Measurements from ENCODE around the gene AFAP1.

The AFAP1 gene

DNA sequence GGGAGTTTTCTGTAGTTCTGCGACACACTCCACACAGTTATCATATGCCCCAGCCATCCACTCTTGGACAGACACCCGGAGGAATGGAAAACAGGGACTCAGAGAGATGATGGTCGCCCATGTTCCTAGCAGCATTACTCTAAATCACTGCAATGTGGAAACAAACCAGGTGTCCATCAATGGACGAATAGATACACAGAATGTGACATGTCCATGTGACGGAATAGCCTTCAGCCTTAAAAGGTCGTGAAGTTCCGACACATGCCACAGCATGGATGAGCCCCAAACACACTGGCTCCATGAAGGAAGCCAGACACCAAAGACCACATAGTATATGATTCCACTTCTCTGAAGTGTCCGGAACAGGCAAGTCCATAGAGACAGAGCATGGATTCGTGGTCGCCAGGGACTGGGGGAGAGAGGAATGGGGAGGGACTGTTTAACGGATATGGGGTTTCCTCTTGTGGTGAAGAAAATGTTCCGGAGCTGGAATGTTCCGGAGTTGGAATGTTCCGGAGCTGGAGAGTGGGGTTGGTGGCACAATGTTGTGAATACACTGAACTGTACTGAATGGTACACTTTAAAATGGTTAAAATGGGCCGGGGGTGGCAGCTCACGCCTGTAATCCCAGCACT, 28.7 kb upstream of the AFAP1 start:
- DNase-seq, result no peak

DNA sequence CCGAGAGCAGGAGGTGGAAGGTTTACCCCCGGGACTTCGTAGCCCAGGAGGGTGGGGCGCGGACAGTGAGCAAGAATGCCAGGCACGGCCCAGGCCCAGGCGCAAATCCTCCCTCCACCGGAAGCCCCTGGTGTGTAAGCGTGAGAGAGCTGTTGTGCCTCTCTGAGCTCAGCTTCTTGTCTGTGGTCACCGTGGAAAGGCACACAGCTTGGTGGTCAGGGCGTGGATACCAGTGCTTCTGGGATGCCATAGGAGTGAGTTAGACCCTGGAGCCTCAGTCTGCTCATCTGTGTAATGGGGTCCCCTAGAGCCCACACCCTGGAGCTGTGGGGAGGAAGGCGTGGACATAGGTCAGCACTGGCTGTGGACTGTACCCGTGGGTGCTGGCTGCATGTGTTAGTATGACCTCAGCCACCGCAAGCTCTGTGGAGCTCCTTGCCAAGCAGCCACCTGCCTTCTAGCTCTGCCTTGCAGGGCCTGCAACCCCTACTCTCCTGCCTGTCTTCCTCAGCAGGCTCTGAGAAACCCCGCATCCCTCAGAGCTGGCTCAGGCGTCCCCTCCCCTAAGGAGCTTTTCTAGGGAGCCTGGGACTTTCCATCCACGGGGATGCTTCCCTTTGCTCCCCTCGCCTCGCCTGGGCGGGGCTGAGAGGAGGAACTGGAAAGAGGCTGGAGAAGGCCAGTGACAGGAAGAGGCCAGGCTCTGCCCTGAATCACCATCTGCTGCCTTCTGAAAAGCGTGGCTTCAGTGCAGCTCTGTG, 28.0 kb upstream of the AFAP1 start:
- DNase-seq, result no peak

DNA sequence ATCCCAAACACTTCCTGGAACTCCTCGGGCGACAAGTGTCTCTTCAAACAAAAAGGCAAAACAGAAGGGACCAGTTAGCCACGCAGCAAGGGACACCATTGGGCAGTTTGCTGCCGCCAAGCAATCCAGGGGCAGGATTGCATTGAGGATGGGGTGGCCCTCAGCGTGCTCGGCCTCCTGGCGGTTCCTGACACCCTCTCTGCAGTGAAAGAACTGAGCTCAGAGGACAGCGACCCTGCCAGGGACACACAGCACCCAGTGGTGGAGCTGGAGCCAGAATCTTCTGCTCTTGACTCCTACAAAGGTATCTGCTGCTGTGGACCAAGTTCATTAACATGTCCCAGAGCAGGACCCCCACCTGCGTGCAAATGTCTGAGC, 27.4 kb upstream of the AFAP1 start:
- no peak for DNase-seq

DNA sequence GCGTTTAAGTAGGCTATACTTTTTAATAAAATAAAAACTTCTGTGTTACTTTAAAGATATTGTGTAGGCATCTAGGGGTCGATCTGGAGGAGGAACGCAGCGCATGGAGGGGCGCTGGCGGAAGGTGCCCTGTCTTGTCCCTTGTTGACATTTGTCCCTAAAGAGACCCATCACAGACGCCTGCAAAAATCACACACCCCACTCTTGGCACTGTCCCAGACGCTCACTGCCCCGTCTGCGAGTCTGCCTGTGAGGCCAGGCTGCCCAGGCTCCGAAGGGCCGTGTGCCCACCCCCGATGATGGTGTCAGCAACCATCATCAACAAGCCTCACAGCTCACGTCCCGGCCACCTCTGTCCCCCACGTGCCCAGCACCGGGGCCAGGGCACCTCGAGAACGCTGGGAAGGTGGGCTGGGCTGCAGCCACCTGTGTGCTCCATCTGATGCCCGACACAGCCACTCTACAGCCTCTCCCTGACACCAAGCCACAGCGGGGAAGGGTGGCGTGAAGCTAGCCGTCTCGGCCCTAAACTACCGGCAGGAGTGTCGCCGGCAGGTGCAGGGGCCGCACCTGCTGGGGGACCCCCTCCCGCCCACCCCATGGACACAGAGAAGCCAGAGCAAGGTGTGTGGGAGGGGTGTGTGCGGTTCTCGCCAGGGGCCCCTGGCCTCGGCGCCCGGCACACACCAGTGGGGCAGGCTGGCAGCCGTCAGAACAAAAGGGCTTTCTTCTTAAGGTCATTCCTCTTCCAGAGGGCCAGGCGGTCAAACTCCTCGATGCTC, 26.8 kb upstream of the AFAP1 start:
- no peak for DNase-seq

DNA sequence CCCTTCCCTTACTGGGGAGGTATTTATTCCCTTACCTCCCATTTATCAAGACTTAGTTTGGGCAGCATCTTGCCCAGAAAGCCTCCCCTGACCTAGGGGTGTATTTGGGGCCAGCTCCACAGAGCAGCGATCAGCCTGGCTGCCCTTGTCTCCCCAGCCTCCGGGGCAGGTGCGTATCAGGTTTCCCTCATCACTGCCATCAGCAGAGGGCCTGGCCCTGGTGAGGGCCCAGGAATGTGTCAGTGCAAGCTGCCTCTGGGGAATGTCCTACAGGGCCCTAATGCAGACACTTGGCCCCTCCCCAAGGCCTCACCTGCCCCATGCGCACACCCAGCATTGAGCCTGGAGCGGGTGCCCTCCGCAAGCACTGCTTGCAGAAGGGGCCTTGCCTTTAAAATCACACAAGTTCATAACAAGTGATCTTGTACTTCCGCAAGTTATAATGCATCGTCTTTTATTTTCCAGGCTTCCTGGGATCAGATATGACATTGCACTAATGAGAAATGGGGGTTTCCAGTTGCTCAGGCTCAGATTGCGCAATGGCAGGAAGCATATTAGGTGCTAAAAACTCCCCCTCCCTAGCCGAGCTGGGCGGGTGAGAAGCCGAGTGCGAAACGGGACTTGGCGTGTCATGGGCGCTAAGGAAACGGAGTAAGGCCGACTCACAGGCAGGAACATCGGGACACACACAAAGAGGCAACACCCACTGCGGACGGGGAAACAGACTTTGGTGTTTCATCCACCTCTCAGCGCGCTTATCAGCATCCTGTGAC, 25.4 kb upstream of the AFAP1 start:
- DNase-seq, result peak; percentile 56

DNA sequence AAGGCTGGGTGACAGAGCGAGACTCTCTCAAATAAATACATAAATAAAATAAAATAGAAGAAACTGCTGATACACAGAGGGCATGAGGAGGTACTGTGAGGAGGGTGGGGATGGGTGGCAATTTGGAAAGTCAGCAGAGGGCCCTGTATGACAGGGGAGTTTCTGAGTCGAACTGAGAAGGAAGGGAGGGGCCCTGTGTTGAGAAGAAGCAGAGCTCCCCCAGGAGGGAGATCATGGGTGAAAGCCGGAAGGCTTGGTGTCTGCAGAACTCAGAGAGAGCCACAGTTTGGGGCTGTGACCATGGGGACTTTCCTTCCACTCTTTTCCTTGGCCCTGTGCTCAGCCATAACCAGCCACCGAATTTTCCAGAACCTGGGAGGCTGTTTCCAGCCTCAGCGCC, 24.8 kb upstream of the AFAP1 start:
- peak; percentile 59 for DNase-seq

DNA sequence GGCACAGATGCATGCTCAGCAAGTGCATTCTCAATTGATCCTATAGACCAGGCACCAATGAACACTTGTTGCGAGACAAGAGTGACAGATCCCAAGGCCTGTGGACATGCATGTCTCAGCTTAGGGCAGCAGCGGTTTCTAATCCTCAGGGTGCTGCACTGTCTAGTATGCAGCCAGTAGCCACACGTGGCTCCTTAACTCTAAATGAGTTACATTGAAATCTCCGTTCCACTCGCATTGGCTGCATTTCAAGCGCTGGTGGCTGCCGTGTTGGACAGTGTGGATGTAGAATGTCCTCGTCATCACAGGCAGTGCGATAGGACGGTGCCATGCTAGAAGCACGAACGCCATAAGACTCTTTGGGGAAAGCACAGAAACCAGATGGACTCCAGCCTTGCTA, 24.0 kb upstream of the AFAP1 start:
- DNase-seq, result no peak

DNA sequence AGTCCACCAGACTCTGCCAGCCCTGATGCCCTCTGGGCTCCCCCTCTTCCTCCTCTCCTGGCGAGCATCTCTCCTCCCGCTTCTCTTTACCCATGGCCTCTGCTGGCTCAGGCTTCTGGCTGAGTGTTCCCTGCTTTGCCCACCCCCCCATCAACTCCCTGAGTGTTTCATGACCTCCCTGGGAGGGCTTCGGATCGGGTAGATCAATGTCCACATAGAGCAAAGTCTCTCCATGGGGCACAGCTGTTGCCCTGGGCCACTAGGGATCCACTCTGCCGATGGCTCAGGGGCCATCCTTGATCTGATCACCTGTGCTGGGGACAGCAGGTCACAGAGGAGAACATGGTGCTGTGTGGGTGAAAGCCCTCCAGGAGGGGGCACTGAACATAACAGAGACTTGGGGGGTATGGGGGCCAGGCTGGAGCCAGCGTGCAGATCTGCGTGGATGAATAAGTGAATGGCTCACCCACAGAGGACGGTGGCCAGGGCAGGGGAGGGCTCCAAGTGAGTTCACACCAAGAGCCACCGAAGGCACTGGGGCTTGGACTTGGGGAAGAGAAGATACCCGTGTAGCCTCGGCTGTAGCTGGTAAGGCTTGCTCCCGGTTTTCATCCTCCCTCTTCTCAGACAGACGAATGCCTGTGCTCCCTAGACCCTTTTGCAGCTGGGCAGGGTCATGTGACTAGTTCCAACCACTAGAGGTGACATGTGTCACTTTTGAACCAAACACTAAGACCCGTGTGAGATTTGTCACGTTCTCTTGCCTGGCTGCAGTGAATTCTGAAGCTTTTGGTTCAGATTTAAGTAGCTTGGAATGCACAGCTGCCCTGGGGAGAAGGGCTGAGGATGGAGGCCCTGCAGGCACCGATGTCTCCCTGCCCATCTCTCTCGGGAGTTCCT, 23.2 kb upstream of the AFAP1 start:
- no peak for DNase-seq

DNA sequence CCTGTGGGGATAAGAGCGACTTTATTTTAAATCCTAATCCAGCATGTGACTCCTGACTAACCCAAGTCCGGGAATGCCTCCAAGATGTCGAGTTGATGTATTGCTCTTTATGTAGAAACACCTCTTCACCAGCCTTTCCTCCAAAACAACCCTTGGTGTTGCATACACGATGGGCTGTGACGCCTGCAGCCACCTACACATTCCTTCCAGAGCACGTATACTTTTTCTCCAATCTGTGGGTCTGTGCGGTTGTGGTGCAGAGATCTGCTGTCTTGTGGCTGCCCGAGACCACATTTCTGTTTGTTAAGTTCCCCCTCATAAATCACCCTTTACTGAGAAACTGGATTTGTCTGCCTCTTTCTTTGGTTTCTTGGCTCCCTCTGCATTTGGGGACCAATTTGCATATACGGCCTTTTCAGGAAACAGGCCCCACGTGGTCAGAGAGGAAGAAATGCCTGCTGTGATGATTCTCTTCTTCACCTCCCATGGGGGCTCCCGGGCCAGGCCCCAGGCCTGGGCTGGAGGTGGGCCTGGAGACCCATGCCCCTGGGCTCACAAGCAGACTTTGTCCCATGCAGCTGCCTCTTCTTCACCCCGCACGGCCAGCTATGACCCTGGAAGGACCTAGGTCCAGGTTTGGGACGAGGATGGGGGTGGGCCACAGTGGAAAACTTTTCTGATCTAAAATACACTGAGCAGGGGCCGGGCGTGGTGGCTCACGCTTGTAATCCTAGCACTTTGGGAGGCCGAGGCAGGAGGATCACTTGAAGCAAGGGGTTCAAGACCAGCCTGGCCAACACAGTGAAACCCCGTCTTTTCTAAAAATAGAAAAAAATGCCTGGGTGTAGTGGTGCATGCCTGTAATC, 21.4 kb upstream of the AFAP1 start:
- DNase-seq, result peak; percentile 88

DNA sequence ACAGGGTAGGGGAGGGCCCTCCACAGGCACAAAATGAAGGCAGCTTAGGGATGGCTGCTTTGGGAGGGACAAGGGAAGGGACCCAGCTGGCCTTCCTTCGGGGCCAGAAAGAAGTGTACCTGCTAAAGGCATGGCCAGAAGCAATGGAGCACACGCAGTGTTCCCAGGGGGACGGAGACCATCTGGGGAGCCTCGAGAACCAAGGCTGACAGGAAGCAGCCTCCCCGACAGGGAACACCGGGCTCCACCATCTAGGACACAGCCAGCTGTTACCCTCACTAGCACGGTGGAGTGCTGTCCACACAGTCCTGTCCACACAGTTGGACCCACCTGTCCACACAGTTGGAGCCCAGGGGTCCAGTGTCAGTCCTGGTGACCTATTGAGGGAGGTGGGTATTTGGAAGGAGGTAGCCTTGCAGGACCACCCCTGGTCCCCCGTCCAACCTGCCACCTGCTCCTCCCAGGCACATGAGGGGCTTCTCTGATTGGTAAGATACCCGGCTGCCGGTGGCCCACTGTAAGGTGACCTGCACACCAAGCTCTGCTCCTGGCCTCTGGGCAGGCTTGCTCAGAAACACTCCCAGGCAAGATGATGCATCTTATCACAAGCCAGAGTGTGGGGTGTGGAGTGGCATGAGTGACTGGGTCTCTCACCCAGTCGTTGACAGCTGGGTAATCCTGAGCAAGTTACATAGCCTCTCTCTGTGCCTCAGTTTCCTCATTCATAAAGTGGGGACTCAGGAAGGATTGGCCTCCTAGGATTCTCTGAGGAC, 20.5 kb upstream of the AFAP1 start:
- peak; percentile 66 for DNase-seq

DNA sequence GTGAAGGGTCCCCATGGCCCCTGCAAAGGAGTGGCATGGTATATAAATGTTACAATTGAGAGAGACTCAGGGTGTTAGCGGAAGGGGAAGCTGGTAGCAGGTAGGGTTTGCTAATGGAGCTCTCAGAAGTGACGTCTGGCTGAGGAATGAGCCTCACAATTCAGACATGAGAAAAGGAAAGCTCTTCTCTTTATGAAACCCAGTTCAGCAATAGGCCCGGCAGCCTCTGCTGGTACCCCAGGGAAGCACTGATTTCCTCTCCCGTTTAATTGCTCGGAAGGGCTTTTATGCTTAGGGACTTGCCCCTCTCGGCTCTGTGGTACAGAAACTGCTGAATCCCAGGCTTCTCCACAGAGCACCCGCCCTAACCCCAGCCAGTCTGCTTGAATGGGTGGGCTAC, 19.4 kb upstream of the AFAP1 start:
- DNase-seq, result no peak

DNA sequence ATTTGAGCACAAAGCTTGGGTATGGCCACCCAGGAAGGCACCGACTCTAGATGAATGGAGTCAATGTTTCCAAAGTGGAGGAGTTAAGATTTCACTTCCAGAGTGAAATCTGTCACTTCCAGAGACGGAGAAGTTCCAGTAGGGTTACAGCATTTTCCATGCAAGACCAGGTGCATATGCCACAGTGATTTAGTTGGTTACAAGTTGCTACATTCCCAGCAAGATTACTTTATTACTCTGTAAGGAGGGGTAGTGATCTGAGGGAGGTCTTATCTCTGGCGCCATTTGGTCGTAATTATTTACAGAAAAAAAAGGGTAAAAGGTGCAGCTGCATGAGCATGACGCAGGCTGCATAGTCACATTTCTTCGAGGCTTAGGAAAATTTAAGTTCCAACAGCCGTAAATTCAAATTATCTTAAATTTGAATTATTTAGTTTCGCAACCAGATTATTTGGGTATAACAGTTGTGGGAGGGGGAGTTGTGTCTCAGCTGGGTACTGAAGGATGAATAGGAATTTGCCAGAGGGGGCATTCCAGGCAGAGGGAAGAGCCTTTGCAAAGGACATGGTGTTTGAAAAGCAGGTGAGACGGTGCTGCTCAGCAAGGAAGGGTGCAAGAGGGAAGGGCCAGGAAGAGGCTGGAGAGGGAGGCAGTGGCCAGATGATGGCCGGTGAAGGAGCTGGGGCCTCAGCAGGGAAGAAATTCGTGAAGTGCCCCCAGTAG, 17.4 kb upstream of the AFAP1 start:
- DNase-seq, result no peak

DNA sequence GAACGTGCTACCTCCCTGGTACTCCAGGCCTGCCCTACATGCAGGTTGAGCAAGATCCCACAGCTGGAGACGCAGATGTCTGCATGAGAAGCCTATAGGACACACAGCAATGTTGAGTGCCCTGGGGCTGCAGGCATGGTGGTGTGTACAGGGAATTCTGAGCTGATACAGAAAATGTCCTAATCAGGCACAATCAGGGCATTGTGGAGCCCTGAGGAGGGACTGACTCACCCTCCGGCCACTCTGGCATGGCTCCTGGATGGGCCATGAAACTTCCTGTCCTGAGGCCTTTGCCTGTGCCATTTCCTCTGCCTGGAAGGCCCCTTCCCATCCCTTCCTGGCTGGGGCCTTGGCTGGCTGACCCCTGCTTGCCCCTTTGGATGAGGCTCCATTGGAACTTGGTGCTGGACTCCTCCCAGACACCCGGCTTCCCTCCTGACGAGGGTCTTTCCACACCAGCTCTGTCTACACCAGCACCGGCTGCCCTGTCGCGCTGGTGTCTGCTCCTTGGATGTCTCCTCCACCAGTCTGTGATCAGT, 16.7 kb upstream of the AFAP1 start:
- no peak for DNase-seq

DNA sequence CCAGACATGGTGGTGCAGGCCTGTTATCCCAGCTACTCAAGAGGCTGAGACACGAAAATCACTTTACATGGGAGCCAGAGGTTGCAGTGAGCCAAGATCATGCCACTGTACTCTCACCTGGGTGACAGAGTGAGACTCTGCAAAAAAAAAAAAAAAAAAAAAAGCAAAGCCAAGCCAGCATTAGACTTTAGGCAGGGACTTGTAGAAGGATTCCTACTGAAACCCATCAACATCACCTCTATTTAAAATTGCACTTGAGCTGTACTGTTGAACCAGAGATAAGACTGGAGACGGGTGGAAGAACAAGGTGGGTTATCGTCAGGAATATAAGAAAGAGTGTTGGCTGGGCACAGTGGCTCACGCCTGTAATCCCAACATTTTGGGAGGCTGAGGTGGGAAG, 15.7 kb upstream of the AFAP1 start:
- DNase-seq, result no peak

DNA sequence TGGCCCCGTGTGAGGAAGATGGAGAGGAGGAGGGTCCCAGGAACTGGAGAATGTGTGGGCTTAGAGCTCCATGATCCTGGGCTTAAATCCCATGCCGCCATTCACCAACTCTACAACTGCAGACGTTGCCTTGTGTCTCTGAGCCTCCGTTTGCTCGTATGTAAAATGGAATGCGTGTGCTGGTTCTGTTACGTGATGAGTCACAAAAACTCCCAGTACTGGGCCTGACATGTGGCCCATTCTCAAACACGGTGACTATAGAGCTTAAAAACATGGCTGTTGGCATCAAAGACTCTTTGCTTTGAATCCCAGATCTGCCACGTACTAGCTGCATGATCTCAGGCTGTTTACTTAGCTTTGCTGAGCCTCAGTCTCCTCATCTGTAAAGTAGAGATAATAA, 13.0 kb upstream of the AFAP1 start:
- DNase-seq, result no peak

DNA sequence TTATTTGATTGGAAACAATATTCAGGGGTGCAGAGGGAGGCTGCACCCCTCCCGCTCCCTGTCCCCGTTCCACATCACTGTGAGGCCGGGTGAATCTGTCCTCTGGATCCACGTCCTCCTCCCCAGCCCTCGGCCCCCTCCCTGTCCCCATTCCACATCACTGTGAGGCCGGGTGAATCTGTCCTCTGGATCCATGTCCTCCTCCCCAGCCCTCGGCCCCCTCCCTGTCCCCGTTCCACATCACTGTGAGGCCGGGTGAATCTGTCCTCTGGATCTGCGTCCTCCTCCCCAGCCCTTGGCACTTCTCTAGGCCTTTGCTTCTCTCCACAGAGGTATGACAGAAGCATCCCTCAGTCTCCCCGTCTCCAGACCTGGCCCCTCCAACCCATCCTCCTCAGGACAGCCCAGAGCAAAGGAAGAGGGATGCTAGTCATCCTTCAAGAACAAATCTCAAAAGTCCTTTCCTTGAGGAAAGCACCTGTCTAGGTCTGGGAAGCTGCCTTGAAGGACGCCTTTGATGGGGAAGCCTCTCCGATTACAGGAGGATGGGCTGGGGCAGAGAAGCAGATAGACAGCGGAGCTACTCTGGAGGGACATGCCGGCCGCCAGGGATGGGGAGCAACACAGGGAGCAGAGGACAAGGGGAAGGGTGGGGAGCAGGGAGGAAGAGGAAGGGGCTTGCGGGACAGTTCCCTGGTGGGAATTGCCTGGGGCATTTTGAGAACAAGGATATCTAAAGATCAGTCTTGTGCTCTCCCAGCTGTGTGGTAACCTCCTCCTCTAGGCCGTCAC, 10.8 kb upstream of the AFAP1 start:
- no peak for DNase-seq

DNA sequence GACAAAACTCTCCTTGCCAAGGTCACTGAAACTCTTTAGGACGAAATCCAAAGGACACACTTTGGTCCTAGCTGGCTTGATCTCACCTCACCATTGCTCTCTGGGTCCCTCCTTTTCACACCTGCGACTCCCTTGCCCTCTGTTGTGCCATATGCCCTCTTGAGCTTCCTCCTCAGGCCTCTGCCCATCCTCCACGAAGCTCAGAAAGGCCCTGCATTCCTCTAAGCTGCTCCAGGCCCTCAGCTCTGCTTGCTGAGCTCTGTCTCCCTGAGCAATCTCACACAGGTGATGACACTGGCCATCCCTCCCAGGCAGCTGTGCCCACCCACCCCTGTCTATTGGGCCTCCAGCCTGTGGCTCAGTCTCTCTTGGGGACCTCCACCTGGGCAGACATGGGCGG, 10.1 kb upstream of the AFAP1 start:
- DNase-seq, result no peak

DNA sequence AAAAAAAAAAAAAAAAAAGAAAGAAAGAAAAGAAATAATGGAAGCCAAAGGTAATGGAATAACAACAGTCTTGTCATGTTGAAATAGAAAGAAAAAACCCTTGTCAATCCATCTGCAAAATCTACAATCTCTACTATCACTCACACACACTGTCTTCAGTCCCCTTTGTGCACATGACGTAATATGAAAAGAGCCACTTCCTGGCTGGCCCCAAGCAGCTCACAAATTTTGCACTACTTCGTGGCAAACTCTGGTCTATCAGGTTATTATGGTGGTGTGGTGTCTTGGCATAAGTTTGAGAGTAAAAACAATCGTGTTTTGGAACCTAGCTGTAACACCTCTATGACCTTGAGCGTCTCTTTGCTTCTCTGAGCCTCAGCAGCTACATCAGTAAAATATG, 8.3 kb upstream of the AFAP1 start:
- DNase-seq, result no peak

Measured in activated CD4-positive, alpha-beta T cell treated with anti-CD3 and anti-CD28 coated beads for 48 hours (primary cell).